ENCODE data around the gene MAPK10. TPM values are rescaled to one million over a fixed set of nuclear protein-coding genes. Genes with fewer than 3 reads are reported as not detected.

The MAPK10 gene
- total RNA-seq, 1 experiment from 2014 or later, result 4.7 TPM

DNA sequence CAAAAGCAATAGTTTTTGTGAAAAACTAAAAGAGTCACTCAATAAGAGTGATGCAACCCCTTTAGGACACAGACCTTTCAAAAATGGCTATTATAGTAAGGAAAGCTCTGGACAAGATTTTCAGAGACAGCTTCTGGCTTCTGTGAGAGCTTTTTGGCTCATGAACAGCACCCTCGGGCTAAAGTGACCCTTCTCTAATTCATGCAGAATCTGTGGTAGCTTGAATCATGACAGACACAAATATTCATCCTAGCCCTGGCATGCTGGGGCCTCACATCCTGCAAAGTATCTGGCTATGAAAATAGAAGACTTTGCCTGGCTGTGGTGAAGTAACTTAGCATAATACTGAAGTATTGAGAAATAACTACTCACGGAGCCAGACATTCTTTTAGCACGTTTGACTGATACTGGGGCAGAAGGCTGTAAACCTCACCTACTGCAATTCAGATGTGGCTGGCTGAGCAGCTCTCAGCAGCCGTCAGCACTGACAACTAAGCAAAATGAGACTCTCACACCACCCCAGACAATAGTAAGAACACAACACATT lies 327.3 kb downstream of the MAPK10 start:
- Histone ChIP-seq H3K23ac (ENCODE audit: insufficient read length, low read depth, low read length) (no peak overlapping the region), H3K27ac (ENCODE audit: insufficient read length, low read depth, low read length) (no peak overlapping the region), H3K4me1 (ENCODE audit: insufficient read depth, low read length) (peaks cover 2% of the 10 kb centered on the region; the same call in 1 of the 2 replicates), H3K9me3 (ENCODE audit: control insufficient read depth, low read depth, low read length) (no peaks in the 10 kb centered on the region), H2BK5ac (ENCODE audit: insufficient read length, low read length) (no peak overlapping the region), H4K8ac (replicated peaks; ENCODE audit: insufficient read length, low read depth, low read length) (no peak overlapping the region), H2BK120ac (ENCODE audit: low read depth, low read length, poor library complexity, severe bottlenecking) (no peak overlapping the region), H4K91ac (ENCODE audit: insufficient read length, low read depth, low read length) (no peak overlapping the region), H3K4me2 (ENCODE audit: insufficient read depth, insufficient read length, low read length) (no peak overlapping the region), H3K9ac (ENCODE audit: extremely low read depth, insufficient read length, low read length) (no peak overlapping the region), H2BK20ac (ENCODE audit: low read depth, low read length, poor library complexity, severe bottlenecking) (no peak overlapping the region), H3K4ac (ENCODE audit: low read depth, low read length) (no peak overlapping the region), H3K18ac (ENCODE audit: insufficient read length, low read depth, low read length) (no peak overlapping the region), H2BK12ac (ENCODE audit: insufficient read length, low read depth, low read length) (no peak overlapping the region), H2BK15ac (ENCODE audit: low read depth, low read length) (no peak overlapping the region), H2AK5ac (ENCODE audit: insufficient read length, low read length) (no peak overlapping the region), H3K23me2 (ENCODE audit: insufficient read length, low read depth, low read length, poor library complexity, severe bottlenecking) (no peaks in the 10 kb centered on the region), H4K5ac (ENCODE audit: insufficient read length, low read depth, low read length) (no peak overlapping the region), H3K79me2 (ENCODE audit: insufficient read depth, low read length) (no peaks in the 10 kb centered on the region), H3K14ac (ENCODE audit: insufficient read depth, low read length) (no peak overlapping the region), H2AFZ (ENCODE audit: low read length) (no peak overlapping the region), H3K56ac (ENCODE audit: insufficient read length, low read depth, low read length) (no peak overlapping the region), H4K20me1 (ENCODE audit: control insufficient read depth, insufficient read depth, insufficient read length) (no peaks in the 10 kb centered on the region), H3T11ph (ENCODE audit: low read length) (no peak overlapping the region), H3K27me3 (ENCODE audit: insufficient read depth, low read length) (no peaks in the 10 kb centered on the region), H3K79me1 (ENCODE audit: insufficient read depth, low read depth, low read length, poor library complexity, severe bottlenecking) (no peaks in the 10 kb centered on the region)
- TF ChIP-seq, protein P1, sequence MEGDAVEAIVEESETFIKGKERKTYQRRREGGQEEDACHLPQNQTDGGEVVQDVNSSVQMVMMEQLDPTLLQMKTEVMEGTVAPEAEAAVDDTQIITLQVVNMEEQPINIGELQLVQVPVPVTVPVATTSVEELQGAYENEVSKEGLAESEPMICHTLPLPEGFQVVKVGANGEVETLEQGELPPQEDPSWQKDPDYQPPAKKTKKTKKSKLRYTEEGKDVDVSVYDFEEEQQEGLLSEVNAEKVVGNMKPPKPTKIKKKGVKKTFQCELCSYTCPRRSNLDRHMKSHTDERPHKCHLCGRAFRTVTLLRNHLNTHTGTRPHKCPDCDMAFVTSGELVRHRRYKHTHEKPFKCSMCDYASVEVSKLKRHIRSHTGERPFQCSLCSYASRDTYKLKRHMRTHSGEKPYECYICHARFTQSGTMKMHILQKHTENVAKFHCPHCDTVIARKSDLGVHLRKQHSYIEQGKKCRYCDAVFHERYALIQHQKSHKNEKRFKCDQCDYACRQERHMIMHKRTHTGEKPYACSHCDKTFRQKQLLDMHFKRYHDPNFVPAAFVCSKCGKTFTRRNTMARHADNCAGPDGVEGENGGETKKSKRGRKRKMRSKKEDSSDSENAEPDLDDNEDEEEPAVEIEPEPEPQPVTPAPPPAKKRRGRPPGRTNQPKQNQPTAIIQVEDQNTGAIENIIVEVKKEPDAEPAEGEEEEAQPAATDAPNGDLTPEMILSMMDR (conservative IDR thresholded peaks at IDR 0.05), result no peak
- Mint-ChIP-seq H3K4me1 (peaks cover 4 to 14% of the 10 kb centered on the region in 2 experiments; a peak in 2 of 4 replicates), H3K36me3 (ENCODE audit: insufficient read depth in 1 of 3, low read depth in 3 of 3) (no peaks in the 10 kb centered on the region), H3K4me3 (no peak overlapping the region), H3K27ac (no peak overlapping the region), H3K9me3 (no peaks in the 10 kb centered on the region), H3K27me3 (ENCODE audit: low read depth) (no peaks in the 10 kb centered on the region)
- no CpG with 5 or more reads among the region's 4 CpGs for WGBS (ENCODE audit: extremely low coverage, insufficient read length, low lambda C conversion rate)
- no peak for DNase-seq
